Activated CD8-positive, alpha-beta memory T cell treated with anti-CD3 and anti-CD28 coated beads for 4 hours (primary cell): ENCODE results near the gene KCTD16.

Experiments
- DNase-seq, 2 donors: peaks; one replicate each; pipeline ENCODE4 v3.0.0-alpha.2; 2020; ENCODE audit warnings: low read depth in 2 of 2

Gene KCTD16

GRCh38 chr5:144531188-144531587 is 360.5 kb downstream of the KCTD16 start:
- DNase-seq, result no peak
